Erythroblast (primary cell): Measurements from ENCODE around the gene HELZ.

ENCODE experiments used
- GATA1 ChIP-seq: IDR thresholded peaks from 2 replicates; pipeline ENCODE4 v1.6.1; 2011; ENCODE audit warnings: low read depth, mild to moderate bottlenecking, control low read depth, low read length, moderate library complexity
- POLR2A ChIP-seq: IDR thresholded peaks from 2 replicates; pipeline ENCODE4 v1.6.1; 2011; ENCODE audit warnings: mild to moderate bottlenecking, low read length

DNA sequence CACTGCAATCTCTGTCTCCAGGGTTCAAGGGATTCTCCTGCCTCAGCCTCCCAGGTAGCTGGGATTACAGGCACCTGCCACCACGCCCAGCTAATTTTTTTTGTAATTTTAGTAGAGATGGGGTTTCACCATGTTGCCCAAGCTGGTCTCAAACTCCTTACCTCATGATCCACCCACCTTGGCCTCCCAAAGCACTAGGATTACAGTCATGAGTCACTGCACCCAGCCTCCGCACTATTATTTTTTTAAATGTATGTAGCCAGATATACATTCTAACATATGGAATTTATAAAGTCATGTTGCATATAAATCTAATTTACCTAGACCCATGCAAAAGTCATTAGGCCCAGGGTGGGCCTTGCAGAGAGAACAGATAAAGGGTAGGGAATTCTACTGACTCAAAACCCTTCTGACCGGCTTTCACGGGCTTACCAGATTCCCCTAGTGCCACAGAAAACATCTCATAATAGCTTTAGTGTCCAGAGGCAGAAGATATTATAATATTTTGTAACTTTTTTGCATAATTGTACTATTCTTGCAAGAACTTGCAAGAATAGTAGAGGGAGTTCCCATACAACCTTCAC, 20.5 kb upstream of the HELZ start:
- no peak for TF ChIP-seq POLR2A
- no peak for TF ChIP-seq GATA1
